ENCODE results near the gene NR5A2. TPM values are rescaled to one million over a fixed set of nuclear protein-coding genes. Genes with fewer than 3 reads are reported as not detected.

Gene NR5A2
- total RNA-seq, 1 donor from 2014 or later = not detected

DNA sequence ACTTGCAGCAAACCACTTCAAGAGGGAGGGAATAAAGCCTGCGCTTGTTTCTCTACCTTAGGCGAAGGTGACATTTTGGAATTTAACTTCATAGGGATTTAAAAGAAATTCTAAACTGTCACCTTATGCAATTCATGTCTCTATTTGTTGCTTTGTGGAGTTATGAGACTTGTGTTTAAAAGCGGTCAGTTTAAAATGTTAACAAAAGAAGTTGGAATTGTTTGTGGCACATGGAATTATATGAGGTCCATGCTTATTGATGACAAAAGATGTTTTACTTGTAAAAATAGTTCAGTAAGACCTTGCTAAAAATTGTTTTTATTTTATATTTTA lies 15.8 kb downstream of the NR5A2 start:
- DNase-seq (ENCODE audit: low read depth) = no peak
- H3K4me3 ChIP-seq (ENCODE audit: low read depth, low read length) = no peak overlapping the region
- TF ChIP-seq, protein P1, sequence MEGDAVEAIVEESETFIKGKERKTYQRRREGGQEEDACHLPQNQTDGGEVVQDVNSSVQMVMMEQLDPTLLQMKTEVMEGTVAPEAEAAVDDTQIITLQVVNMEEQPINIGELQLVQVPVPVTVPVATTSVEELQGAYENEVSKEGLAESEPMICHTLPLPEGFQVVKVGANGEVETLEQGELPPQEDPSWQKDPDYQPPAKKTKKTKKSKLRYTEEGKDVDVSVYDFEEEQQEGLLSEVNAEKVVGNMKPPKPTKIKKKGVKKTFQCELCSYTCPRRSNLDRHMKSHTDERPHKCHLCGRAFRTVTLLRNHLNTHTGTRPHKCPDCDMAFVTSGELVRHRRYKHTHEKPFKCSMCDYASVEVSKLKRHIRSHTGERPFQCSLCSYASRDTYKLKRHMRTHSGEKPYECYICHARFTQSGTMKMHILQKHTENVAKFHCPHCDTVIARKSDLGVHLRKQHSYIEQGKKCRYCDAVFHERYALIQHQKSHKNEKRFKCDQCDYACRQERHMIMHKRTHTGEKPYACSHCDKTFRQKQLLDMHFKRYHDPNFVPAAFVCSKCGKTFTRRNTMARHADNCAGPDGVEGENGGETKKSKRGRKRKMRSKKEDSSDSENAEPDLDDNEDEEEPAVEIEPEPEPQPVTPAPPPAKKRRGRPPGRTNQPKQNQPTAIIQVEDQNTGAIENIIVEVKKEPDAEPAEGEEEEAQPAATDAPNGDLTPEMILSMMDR (conservative IDR thresholded peaks at IDR 0.05; ENCODE audit: low read depth, low read length) = no peak

DNA sequence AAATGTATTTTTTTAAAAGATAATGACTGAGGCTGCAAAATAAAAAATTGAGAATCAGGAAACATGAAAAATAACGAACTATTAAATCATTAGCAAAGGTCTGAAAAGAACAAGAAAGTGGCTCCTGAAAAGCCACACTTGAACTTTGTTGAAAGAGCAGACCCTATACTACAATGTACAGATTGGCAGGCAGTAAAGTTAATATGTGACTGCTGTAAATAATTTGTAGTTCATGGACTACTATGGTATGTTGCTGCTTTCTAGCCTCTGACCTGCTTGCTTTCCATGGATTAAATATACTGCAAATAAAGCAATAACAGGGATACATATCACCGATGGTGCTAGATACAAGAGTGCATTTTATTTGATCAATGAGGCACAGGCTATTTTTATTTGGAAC lies 18.6 kb downstream of the NR5A2 start:
- TF ChIP-seq, protein P1 (conservative IDR thresholded peaks at IDR 0.05; ENCODE audit: low read depth, low read length) = no peak
- no peak overlapping the region for H3K4me3 ChIP-seq (ENCODE audit: low read depth, low read length)
- no peak for DNase-seq (ENCODE audit: low read depth)

DNA sequence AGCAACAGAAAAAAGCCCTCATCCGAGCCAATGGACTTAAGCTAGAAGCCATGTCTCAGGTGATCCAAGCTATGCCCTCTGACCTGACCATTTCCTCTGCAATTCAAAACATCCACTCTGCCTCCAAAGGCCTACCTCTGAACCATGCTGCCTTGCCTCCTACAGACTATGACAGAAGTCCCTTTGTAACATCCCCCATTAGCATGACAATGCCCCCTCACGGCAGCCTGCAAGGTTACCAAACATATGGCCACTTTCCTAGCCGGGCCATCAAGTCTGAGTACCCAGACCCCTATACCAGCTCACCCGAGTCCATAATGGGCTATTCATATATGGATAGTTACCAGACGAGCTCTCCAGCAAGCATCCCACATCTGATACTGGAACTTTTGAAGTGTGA lies 20.7 kb downstream of the NR5A2 start:
- DNase-seq (ENCODE audit: low read depth) = no peak
- TF ChIP-seq, protein P1 (conservative IDR thresholded peaks at IDR 0.05; ENCODE audit: low read depth, low read length) = no peak
- H3K4me3 ChIP-seq (ENCODE audit: low read depth, low read length) = no peak overlapping the region

DNA sequence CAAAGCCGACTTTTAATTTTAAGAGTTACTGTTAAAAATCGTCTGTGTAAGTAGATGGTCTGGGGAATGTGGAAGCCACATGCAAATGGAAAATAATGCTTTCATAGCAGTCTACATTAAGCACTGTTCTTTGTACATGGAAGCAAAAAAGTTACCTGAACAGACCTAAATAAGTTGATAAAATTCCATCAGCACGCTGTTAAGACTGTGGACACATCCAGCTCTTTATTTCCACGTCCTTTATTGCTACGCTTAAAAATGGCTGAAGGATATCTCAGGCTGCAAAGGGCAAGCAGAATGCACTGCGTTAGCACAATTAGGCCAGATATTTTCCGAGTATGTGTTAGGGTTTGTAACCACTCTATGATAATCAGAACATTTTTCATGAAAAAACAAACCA lies 22.3 kb downstream of the NR5A2 start:
- TF ChIP-seq, protein P1 (conservative IDR thresholded peaks at IDR 0.05; ENCODE audit: low read depth, low read length) = no peak
- DNase-seq (ENCODE audit: low read depth) = no peak

DNA sequence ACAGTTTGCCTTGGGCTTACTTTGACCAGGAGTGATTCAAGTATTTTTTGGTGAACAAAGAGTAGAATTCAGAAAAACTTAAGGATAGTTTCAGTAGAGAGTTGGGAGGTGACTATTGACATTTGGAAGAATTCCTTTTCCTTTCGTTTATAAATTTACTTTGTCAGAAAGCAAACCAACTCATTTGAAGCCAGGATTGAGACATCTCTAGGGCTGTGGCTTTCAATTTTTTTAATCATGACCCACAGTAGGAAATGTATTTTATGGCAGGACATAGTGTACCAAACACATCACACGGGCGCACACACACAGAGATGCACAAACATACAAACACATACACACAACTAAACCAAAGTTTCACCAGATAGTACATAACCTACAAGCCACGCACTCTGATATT lies 24.1 kb downstream of the NR5A2 start:
- TF ChIP-seq, protein P1 (conservative IDR thresholded peaks at IDR 0.05; ENCODE audit: low read depth, low read length) = no peak
- no peak for DNase-seq (ENCODE audit: low read depth)
- no peak overlapping the region for H3K4me3 ChIP-seq (ENCODE audit: low read depth, low read length)

More for the DNA sequence above, 22.3 kb downstream of the NR5A2 start:
- no peak overlapping the region for H3K4me3 ChIP-seq (ENCODE audit: low read depth, low read length)

DNA sequence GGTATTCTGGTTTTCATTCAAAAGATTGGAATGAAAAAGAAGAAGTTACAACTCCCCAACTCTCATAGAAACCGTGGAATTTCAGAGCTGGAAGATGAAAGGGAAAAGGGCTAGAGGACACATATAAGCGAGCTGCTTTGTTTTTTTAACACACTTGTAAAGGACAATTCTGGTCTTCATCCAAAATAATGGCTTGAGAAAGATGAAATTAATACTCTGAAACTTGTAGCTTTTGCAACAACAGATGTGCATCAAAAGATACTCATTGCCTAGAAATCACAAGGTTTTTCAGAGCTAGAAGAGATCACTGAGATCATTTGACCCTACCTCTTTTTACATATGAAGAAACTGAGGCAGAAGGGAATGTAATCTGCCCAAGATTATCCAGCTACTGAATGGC lies 25.6 kb downstream of the NR5A2 start:
- no peak overlapping the region for H3K4me3 ChIP-seq (ENCODE audit: low read depth, low read length)
- DNase-seq (ENCODE audit: low read depth) = no peak
- TF ChIP-seq, protein P1 (conservative IDR thresholded peaks at IDR 0.05; ENCODE audit: low read depth, low read length) = no peak

DNA sequence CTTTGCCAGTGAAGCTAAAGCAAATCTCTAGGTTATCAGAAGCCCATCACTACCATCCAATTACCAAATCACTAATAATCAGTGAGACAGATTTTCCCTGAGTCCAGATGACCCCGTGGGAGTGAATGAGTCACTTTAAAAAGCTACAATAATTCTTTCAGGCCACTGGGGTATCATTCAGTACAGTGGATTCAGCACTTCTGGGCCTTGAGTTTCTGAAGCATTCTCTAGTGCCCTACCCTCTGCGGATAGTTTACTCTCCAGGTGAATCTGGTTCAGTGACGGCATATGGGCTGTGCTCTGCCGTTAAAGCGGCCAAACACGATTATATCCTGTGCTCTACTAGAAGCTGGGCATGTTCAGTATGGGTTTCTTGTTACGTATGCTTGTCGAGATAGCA lies 26.1 kb downstream of the NR5A2 start:
- H3K4me3 ChIP-seq (ENCODE audit: low read depth, low read length) = no peak overlapping the region
- TF ChIP-seq, protein P1 (conservative IDR thresholded peaks at IDR 0.05; ENCODE audit: low read depth, low read length) = no peak
- DNase-seq (ENCODE audit: low read depth) = no peak
